Measurements from ENCODE around the gene MAP3K20.

DNA sequence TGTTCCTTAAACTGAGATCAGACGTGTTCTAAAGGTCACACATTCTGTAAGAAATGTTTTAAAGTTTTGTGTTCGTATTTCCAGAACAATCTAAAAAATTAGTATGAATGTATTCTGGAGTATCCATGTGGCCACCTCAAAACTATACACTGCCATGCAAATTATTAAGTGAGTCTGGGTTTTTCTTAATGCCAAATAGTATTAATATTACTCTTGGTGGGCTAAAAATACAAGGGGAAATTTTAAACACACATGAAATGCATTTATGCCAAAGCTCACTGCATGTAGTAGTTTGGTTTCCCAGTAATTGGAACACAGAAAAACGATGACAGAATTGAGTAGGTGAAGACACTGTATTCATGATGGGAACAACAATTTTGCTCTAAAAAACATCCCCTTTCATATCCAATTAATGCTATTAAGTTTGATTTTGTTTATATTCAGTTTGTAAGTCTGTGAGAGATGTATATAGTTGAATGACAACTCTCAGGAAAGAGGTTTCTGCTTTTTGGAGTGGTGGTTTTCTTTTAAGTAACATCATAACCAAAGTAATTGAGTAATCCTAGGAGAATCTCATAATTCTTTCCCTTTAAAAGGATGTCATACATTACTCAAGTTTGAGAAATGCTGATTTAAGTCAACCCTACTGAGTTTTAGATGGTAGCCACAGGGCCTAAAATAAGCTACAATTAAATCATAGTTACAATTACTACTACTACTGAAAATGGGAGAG, 203.3 kb downstream of the MAP3K20 start:
- TF ChIP-seq EZH2 (IDR thresholded peaks at IDR 0.05; ENCODE audit: low read length, missing control alignments), result no peak
- TF ChIP-seq, protein P1, sequence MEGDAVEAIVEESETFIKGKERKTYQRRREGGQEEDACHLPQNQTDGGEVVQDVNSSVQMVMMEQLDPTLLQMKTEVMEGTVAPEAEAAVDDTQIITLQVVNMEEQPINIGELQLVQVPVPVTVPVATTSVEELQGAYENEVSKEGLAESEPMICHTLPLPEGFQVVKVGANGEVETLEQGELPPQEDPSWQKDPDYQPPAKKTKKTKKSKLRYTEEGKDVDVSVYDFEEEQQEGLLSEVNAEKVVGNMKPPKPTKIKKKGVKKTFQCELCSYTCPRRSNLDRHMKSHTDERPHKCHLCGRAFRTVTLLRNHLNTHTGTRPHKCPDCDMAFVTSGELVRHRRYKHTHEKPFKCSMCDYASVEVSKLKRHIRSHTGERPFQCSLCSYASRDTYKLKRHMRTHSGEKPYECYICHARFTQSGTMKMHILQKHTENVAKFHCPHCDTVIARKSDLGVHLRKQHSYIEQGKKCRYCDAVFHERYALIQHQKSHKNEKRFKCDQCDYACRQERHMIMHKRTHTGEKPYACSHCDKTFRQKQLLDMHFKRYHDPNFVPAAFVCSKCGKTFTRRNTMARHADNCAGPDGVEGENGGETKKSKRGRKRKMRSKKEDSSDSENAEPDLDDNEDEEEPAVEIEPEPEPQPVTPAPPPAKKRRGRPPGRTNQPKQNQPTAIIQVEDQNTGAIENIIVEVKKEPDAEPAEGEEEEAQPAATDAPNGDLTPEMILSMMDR (conservative IDR thresholded peaks at IDR 0.05 in 1 of 2, IDR thresholded peaks at IDR 0.05 in 1 of 2; ENCODE audit: low read depth in 1 of 2, low read length in 2 of 2), result no peak
